OCI-LY1 (cell line): ENCODE results near the gene TMC5.

Experiments
- H2AFZ ChIP-seq: fragments of 200-600 bp; sonication (generic), shearing (Covaris generic); 2 replicates; pipeline ENCODE4 v1.6.0; 2014; ENCODE audit warnings: antibody characterized with exemption, mild to moderate bottlenecking, low read length
- H3F3A ChIP-seq: fragments of 200-600 bp; sonication (generic), shearing (Covaris generic); 2 replicates; pipeline ENCODE4 v1.6.0; 2014; ENCODE audit warnings: mild to moderate bottlenecking, antibody characterized with exemption, low read length, moderate library complexity; ENCODE audit not compliant: insufficient read depth
- H3K27ac ChIP-seq: fragments of 200-600 bp; sonication (generic); 2 replicates; pipeline ENCODE4 v1.5.1; 2014; ENCODE audit warnings: low read length, mixed run types, mild to moderate bottlenecking, low read depth; ENCODE audit not compliant: poor library complexity, severe bottlenecking
- H3K27me3 ChIP-seq: fragments of 200-600 bp; sonication (generic); 2 replicates; pipeline ENCODE4 v1.6.0; 2014; ENCODE audit warnings: antibody characterized with exemption, mild to moderate bottlenecking, low read length, moderate library complexity; ENCODE audit not compliant: insufficient read depth
- H3K36me3 ChIP-seq: fragments of 200-600 bp; sonication (generic); 2 replicates; pipeline ENCODE4 v1.6.1; 2014; ENCODE audit warnings: mild to moderate bottlenecking, antibody characterized with exemption, low read length, moderate library complexity, mixed read lengths; ENCODE audit not compliant: insufficient read depth
- H3K4me1 ChIP-seq: fragments of 200-600 bp; sonication (generic); 2 replicates; pipeline ENCODE4 v1.5.1; 2014; ENCODE audit warnings: mild to moderate bottlenecking, low read length, moderate library complexity; ENCODE audit not compliant: insufficient read depth, severe bottlenecking
- H3K4me2 ChIP-seq: fragments of 200-600 bp; sonication (generic), shearing (Covaris generic); 2 replicates; pipeline ENCODE4 v1.6.1; 2014; ENCODE audit warnings: low read length
- H3K4me3 ChIP-seq: fragments of 200-600 bp; sonication (generic); 2 replicates; pipeline ENCODE4 v1.5.1; 2014; ENCODE audit warnings: low read length, low read depth, mild to moderate bottlenecking, mixed read lengths; ENCODE audit not compliant: poor library complexity, severe bottlenecking
- H3K79me2 ChIP-seq: fragments of 200-600 bp; shearing (Covaris generic); 2 replicates; pipeline ENCODE4 v1.6.1; 2016; ENCODE audit warnings: mixed run types, low read length, mixed read lengths; ENCODE audit not compliant: insufficient read depth
- H3K9ac ChIP-seq: fragments of 200-600 bp; sonication (generic), shearing (Covaris generic); 2 replicates; pipeline ENCODE4 v1.6.1; 2014; ENCODE audit warnings: mild to moderate bottlenecking, low read length, mixed read lengths
- H3K9me2 ChIP-seq: fragments of 200-600 bp; sonication (generic), shearing (Covaris generic); 2 replicates; pipeline ENCODE4 v1.6.1; 2014; ENCODE audit warnings: low read depth, mild to moderate bottlenecking, low read length, mixed read lengths
- H3K9me3 ChIP-seq: fragments of 200-600 bp; shearing (Covaris generic); 2 replicates; pipeline ENCODE4 v1.6.1; 2014; ENCODE audit warnings: low read length, mixed read lengths
- H4K20me1 ChIP-seq: fragments of 200-600 bp; sonication (generic), shearing (Covaris generic); 2 replicates; pipeline ENCODE4 v1.6.0; 2016; ENCODE audit warnings: mild to moderate bottlenecking, low read length; ENCODE audit not compliant: insufficient read depth
- CTCF ChIP-seq: fragments of 200-600 bp; sonication (generic), shearing (Covaris generic); IDR thresholded peaks from 2 replicates; pipeline ENCODE4 v1.5.1; 2017; ENCODE audit warnings: mild to moderate bottlenecking, antibody characterized with exemption, low read length, moderate library complexity, mixed read lengths
- EZH2 ChIP-seq: fragments of 200-600 bp; sonication (generic), shearing (Covaris generic); IDR thresholded peaks from 2 replicates; pipeline ENCODE4 v1.8.0; 2017; ENCODE audit warnings: borderline replicate concordance, mixed run types, mild to moderate bottlenecking, antibody characterized with exemption, low read length, moderate library complexity, mixed read lengths

TMC5 gene

GRCh38 chr16:19484096-19484495 is 66.4 kb downstream of the TMC5 start:
- H3K9ac ChIP-seq: no peak overlapping the region
- no peaks in the 10 kb centered on the region for H4K20me1 ChIP-seq
- no peaks in the 10 kb centered on the region for H3F3A ChIP-seq
- no peak overlapping the region for H2AFZ ChIP-seq
- H3K27ac ChIP-seq: no peak overlapping the region
- no peaks in the 10 kb centered on the region for H3K27me3 ChIP-seq
- no peaks in the 10 kb centered on the region for H3K4me1 ChIP-seq
- H3K9me3 ChIP-seq: no peaks in the 10 kb centered on the region
- no peaks in the 10 kb centered on the region for H3K36me3 ChIP-seq
- H3K9me2 ChIP-seq: no peaks in the 10 kb centered on the region
- H3K4me2 ChIP-seq: no peak overlapping the region
- no peak overlapping the region for H3K4me3 ChIP-seq
- no peaks in the 10 kb centered on the region for H3K79me2 ChIP-seq
- TF ChIP-seq EZH2 (no peak), CTCF (no peak)

GRCh38 chr16:19485611-19486010 is 67.9 kb downstream of the TMC5 start:
- Histone ChIP-seq H3K4me3 (no peak overlapping the region), H3K4me1 (no peaks in the 10 kb centered on the region), H3K9me2 (no peaks in the 10 kb centered on the region), H3K36me3 (no peaks in the 10 kb centered on the region), H3K9me3 (no peaks in the 10 kb centered on the region), H2AFZ (no peak overlapping the region), H3K4me2 (no peak overlapping the region), H3K27me3 (no peaks in the 10 kb centered on the region), H3K27ac (no peak overlapping the region), H4K20me1 (no peaks in the 10 kb centered on the region), H3K79me2 (no peaks in the 10 kb centered on the region), H3F3A (no peaks in the 10 kb centered on the region), H3K9ac (no peak overlapping the region)
- TF ChIP-seq EZH2 (no peak), CTCF (no peak)

DNA sequence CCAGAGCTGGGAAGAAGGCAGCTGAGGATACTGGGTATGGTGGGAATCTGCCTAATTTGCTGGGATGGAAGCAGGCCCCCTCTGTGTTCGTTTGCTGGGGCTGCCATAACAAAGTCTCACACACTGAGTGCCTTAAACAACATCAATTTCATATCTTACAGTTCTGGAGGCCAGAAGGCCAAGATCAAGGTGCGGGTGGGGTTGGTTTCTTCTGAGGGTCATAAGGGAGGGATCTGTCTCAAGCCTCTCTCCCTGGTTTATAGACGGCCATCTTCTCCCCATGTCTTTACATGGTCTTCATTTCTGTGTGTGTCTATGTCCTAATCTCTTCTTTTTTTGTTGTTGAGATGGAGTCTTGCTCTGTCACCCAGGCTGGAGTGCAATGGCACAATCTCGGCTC is 68.4 kb downstream of the TMC5 start:
- Histone ChIP-seq H3K4me3 (no peak overlapping the region), H3K79me2 (no peaks in the 10 kb centered on the region), H3K27me3 (no peaks in the 10 kb centered on the region), H3F3A (no peaks in the 10 kb centered on the region), H3K9ac (no peak overlapping the region), H3K9me2 (no peaks in the 10 kb centered on the region), H3K4me2 (no peak overlapping the region), H3K9me3 (no peaks in the 10 kb centered on the region), H3K27ac (no peak overlapping the region), H3K4me1 (no peaks in the 10 kb centered on the region), H3K36me3 (no peaks in the 10 kb centered on the region), H4K20me1 (no peaks in the 10 kb centered on the region), H2AFZ (no peak overlapping the region)
- no peak for TF ChIP-seq CTCF
- no peak for TF ChIP-seq EZH2
